K562 (cell line): ENCODE data around the gene SEMA6D. TPM values are rescaled to one million over a fixed set of nuclear protein-coding genes. Genes with fewer than 3 reads are reported as not detected.

Source experiments
- ATAC-seq: fragments of 200-7000 bp; cut with Tn5 transposase; 3 replicates; pipeline ENCODE4 v1.9.1; 2020; ENCODE audit warnings: moderate library complexity
- BruUV-seq: library from RNA; stranded (reverse); fragments of 400-500 nt; replicated peaks from 2 replicates; lab custom pipeline; 2021; lab: Mats Ljungman, UMichigan
- CTCF ChIA-PET: fragments of 300-600 bp; formaldehyde crosslinking; extraction: SDS; loops from one replicate; lab custom pipeline; 2021; ENCODE audit warnings: low intra/inter-chr PET ratio; lab: Yijun Ruan, JAX
- POLR2A ChIA-PET: fragments of 300-600, 350-650 bp; sonication (Branson Sonifier 250); formaldehyde crosslinking; extraction: SDS; loops from one replicate; lab custom pipeline; 2021; ENCODE audit warnings: antibody characterized with exemption, inconsistent platforms; lab: Yijun Ruan, JAX
- DNase-seq, 4 experiments: peaks; one replicate each; pipeline versions ENCODE4 v3.0.0 to v3.0.0-alpha.2; 2011 to 2018; ENCODE audit warnings: low spot score in 3 of 4, mixed read lengths in 3 of 4; ENCODE audit errors: extremely low read depth in 1 of 4
- FAIRE-seq: peaks from 2 replicates; lab custom pipeline; 2011; peaks lifted over from hg19 to GRCh38; lab: Jason Lieb, UNC
- H2AFZ ChIP-seq: 2 replicates; pipeline ENCODE4 v1.6.0; 2011; ENCODE audit warnings: low read depth, low read length, control low read depth, inconsistent platforms
- H3K27ac ChIP-seq: fragments of 200-600 bp; 3 replicates; pipeline ENCODE4 v1.8.0; 2011; ENCODE audit warnings: low read depth, mild to moderate bottlenecking, control low read depth, inconsistent platforms, low read length, moderate library complexity, mixed read lengths; ENCODE audit errors: extremely low read depth
- H3K27me3 ChIP-seq, 2 experiments: fragments of 300-600 bp in 1 of 2; 2 replicates in 1 of 2; 3 replicates in 1 of 2; pipeline versions ENCODE4 v1.6.0 to v1.8.0; 2011; ENCODE audit warnings: inconsistent platforms in 2 of 2, low read length in 2 of 2, mild to moderate bottlenecking in 1 of 2, mixed read lengths in 1 of 2, moderate library complexity in 1 of 2; ENCODE audit not compliant: control insufficient read depth in 2 of 2, insufficient read depth in 2 of 2
- H3K36me3 ChIP-seq: fragments of 300-600 bp; 3 replicates; pipeline ENCODE4 v1.8.0; 2011; ENCODE audit warnings: mild to moderate bottlenecking, low read length, inconsistent platforms; ENCODE audit not compliant: control insufficient read depth, insufficient read depth
- H3K4me1 ChIP-seq, 2 experiments: fragments of 200-600 bp in 1 of 2; replicated peaks in 1 of 2; 2 replicates in 1 of 2; 3 replicates in 1 of 2; pipeline versions ENCODE4 v1.5.1 to v1.8.0; 2011; ENCODE audit warnings: inconsistent platforms in 2 of 2, low read length in 2 of 2, mild to moderate bottlenecking in 1 of 2, mixed read lengths in 1 of 2, moderate library complexity in 1 of 2; ENCODE audit not compliant: control insufficient read depth in 2 of 2, insufficient read depth in 2 of 2
- H3K4me2 ChIP-seq: 2 replicates; pipeline ENCODE4 v1.6.1; 2011; ENCODE audit warnings: low read length, control low read depth, inconsistent platforms, mixed read lengths; ENCODE audit not compliant: insufficient read depth
- H3K4me3 ChIP-seq: fragments of 200-600 bp; sonication (generic), shearing (Covaris generic); 2 replicates; pipeline ENCODE4 v1.5.1; 2016; ENCODE audit warnings: control low read depth, inconsistent platforms
- H3K79me2 ChIP-seq: fragments of 200-600 bp; 3 replicates; pipeline ENCODE4 v1.8.0; 2011; ENCODE audit warnings: low read length, inconsistent platforms; ENCODE audit not compliant: control insufficient read depth, insufficient read depth
- H3K9ac ChIP-seq, 2 experiments: 2 replicates each; pipeline versions ENCODE4 v1.6.0 to v1.6.1; 2011; ENCODE audit warnings: low read depth in 2 of 2, low read length in 2 of 2, control low read depth in 1 of 2, inconsistent platforms in 1 of 2, mild to moderate bottlenecking in 1 of 2, mixed read lengths in 1 of 2; ENCODE audit not compliant: insufficient read depth in 1 of 2
- H3K9me1 ChIP-seq: one replicate; pipeline ENCODE4 v1.6.0; 2011; ENCODE audit warnings: inconsistent platforms, mild to moderate bottlenecking, low read length, moderate library complexity; ENCODE audit not compliant: control insufficient read depth, insufficient read depth
- H3K9me3 ChIP-seq: replicated peaks from 2 replicates; pipeline ENCODE4 v1.5.1; 2011; ENCODE audit warnings: low read depth, low read length, inconsistent platforms; ENCODE audit not compliant: control insufficient read depth, insufficient read depth
- H4K20me1 ChIP-seq: replicated peaks from 2 replicates; pipeline ENCODE4 v1.6.1; 2011; ENCODE audit warnings: low read length, inconsistent platforms, mixed read lengths; ENCODE audit not compliant: control insufficient read depth, insufficient read depth
- BRF1 ChIP-seq: IDR thresholded peaks from 3 replicates; pipeline ENCODE4 v1.6.1; 2011; ENCODE audit warnings: borderline replicate concordance, mild to moderate bottlenecking; ENCODE audit not compliant: insufficient read length; ENCODE audit errors: extremely low read depth
- KDM1A ChIP-seq, 2 experiments: fragments of 450-650 bp; IDR thresholded peaks; 2 replicates each; pipeline ENCODE4 v1.6.1; 2016; ENCODE audit warnings: mild to moderate bottlenecking in 2 of 2
- POLR2A ChIP-seq: fragments of 450-650 bp; conservative IDR thresholded peaks from 2 replicates; pipeline ENCODE4 v1.6.1; 2016
- SMC3 ChIP-seq: conservative IDR thresholded peaks from 2 replicates; pipeline ENCODE4 v1.6.1; 2011; ENCODE audit warnings: low read depth, low read length, improper control_type of control experiment; ENCODE audit not compliant: insufficient read depth
- TAL1 ChIP-seq: fragments of 450-650 bp; IDR thresholded peaks from 2 replicates; pipeline ENCODE4 v1.6.1; 2016; ENCODE audit warnings: mild to moderate bottlenecking
- TCF7L2 ChIP-seq: fragments of 150-350 bp; IDR thresholded peaks from 2 replicates; pipeline ENCODE4 v1.6.1; 2016; ENCODE audit warnings: low read depth, mild to moderate bottlenecking, low read length, moderate library complexity
- XRCC4 ChIP-seq: IDR thresholded peaks from one replicate; pipeline ENCODE4 v1.6.1; 2011; ENCODE audit not compliant: insufficient read depth, insufficient read length; ENCODE audit errors: extremely low read depth
- ZNF639 ChIP-seq, 2 experiments: fragments of 200-800 bp in 1 of 2; sonication (Bioruptor generic) in 1 of 2; sonication (generic) in 1 of 2; formaldehyde crosslinking in 1 of 2; IDR thresholded peaks in 1 of 2; conservative IDR thresholded peaks in 1 of 2; 2 replicates each; pipeline versions ENCODE4 v1.5.0 to v1.6.1; 2016 to 2020; ENCODE audit warnings: missing compliant biosample characterization in 1 of 2, missing genetic modification characterization in 1 of 2, missing genetic modification reagents in 1 of 2
- WGBS: fragments of 100-300 bp; shearing (Covaris generic); methylation state at CpG from one replicate; pipeline ENCODE4 v1.1.6; 2016; ENCODE audit warnings: low coverage, mixed read lengths; ENCODE audit not compliant: insufficient coverage; ENCODE audit errors: missing lambda C conversion rate; 5-methylcytosine and 5-hydroxymethylcytosine counted together
- in situ Hi-C: fragments of 300-500 bp; cut with MboI; formaldehyde crosslinking; loops from 4 replicates; pipeline ENCODE4 v1.15.0; 2018; ENCODE audit warnings: inconsistent platforms, mixed read lengths
- intact Hi-C: fragments of 100-400 bp; cut with micrococcal nuclease; formaldehyde crosslinking; loops from 2 replicates; pipeline ENCODE4 v1.14.2; 2022
- polyA plus RNA-seq, 8 experiments: library from polyadenylated mRNA; depleted of rRNA in 4 of 8; stranded (reverse) in 5 of 8; unstranded in 3 of 8; fragments of >200 nt; fragmentation: Nextera tagmentation in 2 of 8; fragmentation: Illumina TruSeq in 1 of 8; extraction: Ambion mirVana in 2 of 8; extraction: Trizol in 1 of 8; gene quantifications; 2 replicates each; pipeline versions ENCODE4 v1.2.1 to v1.2.3, GENCODE V29; 2011 to 2014; ENCODE audit warnings: inconsistent platforms in 1 of 8, missing spikeins in 1 of 8
- total RNA-seq, 7 experiments: library from RNA; depleted of rRNA in 6 of 7; stranded (reverse); fragments of >200 nt in 6 of 7; fragmentation: Illumina TruSeq in 2 of 7; extraction: Trizol in 2 of 7; gene quantifications; 2 replicates each; pipeline versions ENCODE4 v1.2.1 to v1.2.3, GENCODE V29; 2011 to 2021; ENCODE audit warnings: low replicate concordance in 1 of 7

The SEMA6D gene
- total and polyA plus RNA-seq, 9 of the 15 experiments (the other 6 are each of a cell fraction or from before 2014, with no cell fraction given), result not detected

- 0% methylated on average over 6 of the region's 6 CpGs for WGBS
Measured at GRCh38 chr15:47728426-47728825, 11.1 kb downstream of the SEMA6D start.

GRCh38 chr15:47728886-47729285, 11.6 kb downstream of the SEMA6D start:
- TF ChIP-seq KDM1A (IDR thresholded peaks at IDR 0.05), result no peak
- no peak for TF ChIP-seq BRF1
- no peak for TF ChIP-seq TCF7L2
- TF ChIP-seq ZNF639 (CRISPR knock-in tag; conservative IDR thresholded peaks at IDR 0.05 in 1 of 2, IDR thresholded peaks at IDR 0.05 in 1 of 2), result no peak
- TF ChIP-seq SMC3, result no peak
- no peak for TF ChIP-seq TAL1
- TF ChIP-seq XRCC4, result no peak
- FAIRE-seq (no peak), ATAC-seq (no peak), DNase-seq (no peak)
- intact Hi-C loops (no loop called here), in situ Hi-C loops (no loop called here)
- Histone ChIP-seq H3K27me3 (no peaks in the 10 kb centered on the region), H3K9me3 (no peaks in the 10 kb centered on the region), H2AFZ (no peak overlapping the region), H3K27ac (no peak overlapping the region), H3K4me2 (no peak overlapping the region), H3K9ac (no peak overlapping the region), H3K36me3 (no peaks in the 10 kb centered on the region), H4K20me1 (no peaks in the 10 kb centered on the region), H3K79me2 (no peaks in the 10 kb centered on the region), H3K4me1 (no peaks in the 10 kb centered on the region), H3K9me1 (no peaks in the 10 kb centered on the region), H3K4me3 (no peak overlapping the region)
- WGBS, result 5% methylated on average over 6 of the region's 6 CpGs
- POLR2A ChIA-PET, result no interaction called here
- CTCF ChIA-PET, result no interaction called here
- BruUV-seq, result no TSS peak

More at GRCh38 chr15:47728426-47728825, 11.1 kb downstream of the SEMA6D start:
- no peaks in the 10 kb centered on the region for H3K4me1 ChIP-seq
- ChIA-PET CTCF (no interaction called here), POLR2A (no interaction called here)
- intact Hi-C loops (no loop called here), in situ Hi-C loops (no loop called here)
- TF ChIP-seq POLR2A, result no peak
- H4K20me1 ChIP-seq, result no peaks in the 10 kb centered on the region
- no peaks in the 10 kb centered on the region for H3K9me3 ChIP-seq
- H3K4me3 ChIP-seq, result no peak overlapping the region
- no peaks in the 10 kb centered on the region for H3K79me2 ChIP-seq
- ATAC-seq (no peak), DNase-seq (no peak), FAIRE-seq (no peak)
- no peak overlapping the region for H3K9ac ChIP-seq
- BruUV-seq, result no TSS peak
- no peaks in the 10 kb centered on the region for H3K27me3 ChIP-seq
- H3K9me1 ChIP-seq, result no peaks in the 10 kb centered on the region
- no peak overlapping the region for H3K27ac ChIP-seq
- H3K36me3 ChIP-seq, result no peaks in the 10 kb centered on the region
- H2AFZ ChIP-seq, result no peak overlapping the region
- H3K4me2 ChIP-seq, result no peak overlapping the region
